K562 (cell line): ENCODE data around the gene ZMAT2. TPM values are rescaled to one million over a fixed set of nuclear protein-coding genes. Genes with fewer than 3 reads are reported as not detected.

Experiments
- HNRNPUL1 ChIP-seq: fragments of 200-400 bp; formaldehyde crosslinking; IDR thresholded peaks from 2 replicates; pipeline ENCODE4 v1.6.1; 2017; ENCODE audit warnings: low read length
- STAT5B ChIP-seq: fragments of 250-450 bp; sonication (Bioruptor Pico); IDR thresholded peaks from 2 replicates; pipeline ENCODE4 v1.8.0; 2021; ENCODE audit warnings: mild to moderate bottlenecking, inconsistent platforms
- ZNF217 ChIP-seq: sonication (generic); formaldehyde crosslinking; IDR thresholded peaks from 2 replicates; pipeline ENCODE4 v1.8.0; 2022; ENCODE audit warnings: mild to moderate bottlenecking, missing genetic modification reagents
- ZNF316 ChIP-seq: fragments of 450-650 bp; IDR thresholded peaks from 2 replicates; pipeline ENCODE4 v1.6.1; 2016
- polyA plus RNA-seq, 8 experiments: library from polyadenylated mRNA; depleted of rRNA in 4 of 8; stranded (reverse) in 5 of 8; unstranded in 3 of 8; fragments of >200 nt; fragmentation: Nextera tagmentation in 2 of 8; fragmentation: Illumina TruSeq in 1 of 8; extraction: Ambion mirVana in 2 of 8; extraction: Trizol in 1 of 8; gene quantifications; 2 replicates each; pipeline versions ENCODE4 v1.2.1 to v1.2.3, GENCODE V29; 2011 to 2014; ENCODE audit warnings: inconsistent platforms in 1 of 8, missing spikeins in 1 of 8
- total RNA-seq, 7 experiments: library from RNA; depleted of rRNA in 6 of 7; stranded (reverse); fragments of >200 nt in 6 of 7; fragmentation: Illumina TruSeq in 2 of 7; extraction: Trizol in 2 of 7; gene quantifications; 2 replicates each; pipeline versions ENCODE4 v1.2.1 to v1.2.3, GENCODE V29; 2011 to 2021; ENCODE audit warnings: low replicate concordance in 1 of 7
- TF ChIP-seq, protein P1 (sequence below): IDR thresholded peaks from 2 replicates; pipeline ENCODE4 v1.6.1; 2014; ENCODE audit warnings: antibody characterized with exemption
- TF ChIP-seq, protein P2 (sequence below): fragments of 250-450 bp; sonication (Bioruptor Pico); IDR thresholded peaks from 2 replicates; pipeline ENCODE4 v1.4.0; 2020; ENCODE audit warnings: mild to moderate bottlenecking, moderate library complexity
- TF ChIP-seq, protein P3 (sequence below): fragments of 450-650 bp; IDR thresholded peaks from 2 replicates; pipeline ENCODE4 v1.6.1; 2014; ENCODE audit warnings: low read depth, mild to moderate bottlenecking, moderate library complexity, borderline replicate concordance
- TF ChIP-seq, protein P4 (sequence below): fragments of 450-650 bp; IDR thresholded peaks from 2 replicates; pipeline ENCODE4 v1.7.1; 2018; ENCODE audit warnings: mild to moderate bottlenecking, low read depth; ENCODE audit not compliant: partially characterized antibody
- TF ChIP-seq, protein P5 (sequence below): fragments of 450-650 bp; IDR thresholded peaks from 2 replicates; pipeline ENCODE4 v1.7.0; 2016; ENCODE audit warnings: borderline replicate concordance

ZMAT2 gene
- total and polyA plus RNA-seq, 9 of the 15 experiments (the other 6 are each of a cell fraction or from before 2014, with no cell fraction given) = 44.2 to 101 (median 69.2) TPM

DNA sequence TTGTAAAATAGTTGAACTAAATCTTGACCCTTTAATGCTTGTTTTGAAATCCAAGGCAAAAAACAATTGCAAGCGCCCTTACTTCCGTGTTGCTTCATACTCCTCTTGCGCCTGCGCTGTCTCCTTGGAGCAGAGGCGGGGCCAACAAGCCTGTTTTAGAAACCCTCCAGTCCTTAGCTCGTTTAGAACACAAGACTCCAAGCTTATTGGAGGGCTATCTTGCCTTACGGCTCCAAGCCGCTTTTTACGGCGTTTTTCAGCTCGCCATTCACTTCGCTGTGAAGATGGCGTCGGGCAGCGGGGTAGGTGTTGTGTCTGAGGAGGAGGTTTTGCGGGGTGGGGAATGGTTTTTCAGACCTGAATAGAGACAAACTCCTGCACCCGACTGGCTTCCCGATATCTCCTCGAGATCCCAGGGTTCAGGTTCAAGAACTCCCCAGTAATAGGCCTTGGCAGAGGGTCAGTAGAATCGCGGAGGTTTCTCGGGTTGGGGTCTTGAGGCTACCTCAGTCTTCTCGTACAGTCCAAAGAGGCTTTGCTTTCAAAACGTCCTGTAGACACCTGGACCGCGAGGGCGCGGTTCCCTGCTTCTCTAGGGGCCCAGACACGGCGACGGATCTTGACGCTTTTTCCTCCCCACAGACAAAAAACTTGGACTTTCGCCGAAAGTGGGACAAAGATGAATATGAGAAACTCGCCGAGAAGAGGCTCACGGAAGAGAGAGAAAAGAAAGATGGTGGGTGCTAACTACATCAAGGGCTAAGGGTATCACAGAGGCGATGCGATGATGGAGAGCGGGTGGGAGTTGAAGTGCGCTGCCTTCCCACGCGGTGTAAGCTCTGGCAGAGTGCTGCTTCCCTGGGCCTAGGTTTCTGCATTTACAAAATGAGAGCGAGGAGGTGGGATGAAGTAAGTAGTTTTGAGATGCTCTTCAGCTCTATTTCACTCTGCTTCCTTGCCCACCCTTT, at the start of gene ZMAT2 (continued):
- TF ChIP-seq, protein P1, sequence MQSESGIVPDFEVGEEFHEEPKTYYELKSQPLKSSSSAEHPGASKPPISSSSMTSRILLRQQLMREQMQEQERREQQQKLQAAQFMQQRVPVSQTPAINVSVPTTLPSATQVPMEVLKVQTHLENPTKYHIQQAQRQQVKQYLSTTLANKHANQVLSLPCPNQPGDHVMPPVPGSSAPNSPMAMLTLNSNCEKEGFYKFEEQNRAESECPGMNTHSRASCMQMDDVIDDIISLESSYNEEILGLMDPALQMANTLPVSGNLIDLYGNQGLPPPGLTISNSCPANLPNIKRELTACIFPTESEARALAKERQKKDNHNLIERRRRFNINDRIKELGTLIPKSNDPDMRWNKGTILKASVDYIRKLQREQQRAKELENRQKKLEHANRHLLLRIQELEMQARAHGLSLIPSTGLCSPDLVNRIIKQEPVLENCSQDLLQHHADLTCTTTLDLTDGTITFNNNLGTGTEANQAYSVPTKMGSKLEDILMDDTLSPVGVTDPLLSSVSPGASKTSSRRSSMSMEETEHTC = no peak
- TF ChIP-seq ZNF316 = no peak
- no peak for TF ChIP-seq ZNF217 (CRISPR knock-in tag)
- TF ChIP-seq, protein P2, sequence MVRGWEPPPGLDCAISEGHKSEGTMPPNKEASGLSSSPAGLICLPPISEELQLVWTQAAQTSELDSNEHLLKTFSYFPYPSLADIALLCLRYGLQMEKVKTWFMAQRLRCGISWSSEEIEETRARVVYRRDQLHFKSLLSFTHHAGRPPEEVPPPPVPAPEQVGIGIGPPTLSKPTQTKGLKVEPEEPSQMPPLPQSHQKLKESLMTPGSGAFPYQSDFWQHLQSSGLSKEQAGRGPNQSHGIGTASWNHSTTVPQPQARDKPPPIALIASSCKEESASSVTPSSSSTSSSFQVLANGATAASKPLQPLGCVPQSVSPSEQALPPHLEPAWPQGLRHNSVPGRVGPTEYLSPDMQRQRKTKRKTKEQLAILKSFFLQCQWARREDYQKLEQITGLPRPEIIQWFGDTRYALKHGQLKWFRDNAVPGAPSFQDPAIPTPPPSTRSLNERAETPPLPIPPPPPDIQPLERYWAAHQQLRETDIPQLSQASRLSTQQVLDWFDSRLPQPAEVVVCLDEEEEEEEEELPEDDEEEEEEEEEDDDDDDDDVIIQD (CRISPR knock-in tag) = no peak
- TF ChIP-seq, protein P3, sequence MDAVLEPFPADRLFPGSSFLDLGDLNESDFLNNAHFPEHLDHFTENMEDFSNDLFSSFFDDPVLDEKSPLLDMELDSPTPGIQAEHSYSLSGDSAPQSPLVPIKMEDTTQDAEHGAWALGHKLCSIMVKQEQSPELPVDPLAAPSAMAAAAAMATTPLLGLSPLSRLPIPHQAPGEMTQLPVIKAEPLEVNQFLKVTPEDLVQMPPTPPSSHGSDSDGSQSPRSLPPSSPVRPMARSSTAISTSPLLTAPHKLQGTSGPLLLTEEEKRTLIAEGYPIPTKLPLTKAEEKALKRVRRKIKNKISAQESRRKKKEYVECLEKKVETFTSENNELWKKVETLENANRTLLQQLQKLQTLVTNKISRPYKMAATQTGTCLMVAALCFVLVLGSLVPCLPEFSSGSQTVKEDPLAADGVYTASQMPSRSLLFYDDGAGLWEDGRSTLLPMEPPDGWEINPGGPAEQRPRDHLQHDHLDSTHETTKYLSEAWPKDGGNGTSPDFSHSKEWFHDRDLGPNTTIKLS = peak; percentile 22; the same call in 1 of the 2 replicates
- TF ChIP-seq, protein P4, sequence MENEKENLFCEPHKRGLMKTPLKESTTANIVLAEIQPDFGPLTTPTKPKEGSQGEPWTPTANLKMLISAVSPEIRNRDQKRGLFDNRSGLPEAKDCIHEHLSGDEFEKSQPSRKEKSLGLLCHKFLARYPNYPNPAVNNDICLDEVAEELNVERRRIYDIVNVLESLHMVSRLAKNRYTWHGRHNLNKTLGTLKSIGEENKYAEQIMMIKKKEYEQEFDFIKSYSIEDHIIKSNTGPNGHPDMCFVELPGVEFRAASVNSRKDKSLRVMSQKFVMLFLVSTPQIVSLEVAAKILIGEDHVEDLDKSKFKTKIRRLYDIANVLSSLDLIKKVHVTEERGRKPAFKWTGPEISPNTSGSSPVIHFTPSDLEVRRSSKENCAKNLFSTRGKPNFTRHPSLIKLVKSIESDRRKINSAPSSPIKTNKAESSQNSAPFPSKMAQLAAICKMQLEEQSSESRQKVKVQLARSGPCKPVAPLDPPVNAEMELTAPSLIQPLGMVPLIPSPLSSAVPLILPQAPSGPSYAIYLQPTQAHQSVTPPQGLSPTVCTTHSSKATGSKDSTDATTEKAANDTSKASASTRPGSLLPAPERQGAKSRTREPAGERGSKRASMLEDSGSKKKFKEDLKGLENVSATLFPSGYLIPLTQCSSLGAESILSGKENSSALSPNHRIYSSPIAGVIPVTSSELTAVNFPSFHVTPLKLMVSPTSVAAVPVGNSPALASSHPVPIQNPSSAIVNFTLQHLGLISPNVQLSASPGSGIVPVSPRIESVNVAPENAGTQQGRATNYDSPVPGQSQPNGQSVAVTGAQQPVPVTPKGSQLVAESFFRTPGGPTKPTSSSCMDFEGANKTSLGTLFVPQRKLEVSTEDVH = peak; percentile 97
- no peak for TF ChIP-seq HNRNPUL1
- TF ChIP-seq, protein P5, sequence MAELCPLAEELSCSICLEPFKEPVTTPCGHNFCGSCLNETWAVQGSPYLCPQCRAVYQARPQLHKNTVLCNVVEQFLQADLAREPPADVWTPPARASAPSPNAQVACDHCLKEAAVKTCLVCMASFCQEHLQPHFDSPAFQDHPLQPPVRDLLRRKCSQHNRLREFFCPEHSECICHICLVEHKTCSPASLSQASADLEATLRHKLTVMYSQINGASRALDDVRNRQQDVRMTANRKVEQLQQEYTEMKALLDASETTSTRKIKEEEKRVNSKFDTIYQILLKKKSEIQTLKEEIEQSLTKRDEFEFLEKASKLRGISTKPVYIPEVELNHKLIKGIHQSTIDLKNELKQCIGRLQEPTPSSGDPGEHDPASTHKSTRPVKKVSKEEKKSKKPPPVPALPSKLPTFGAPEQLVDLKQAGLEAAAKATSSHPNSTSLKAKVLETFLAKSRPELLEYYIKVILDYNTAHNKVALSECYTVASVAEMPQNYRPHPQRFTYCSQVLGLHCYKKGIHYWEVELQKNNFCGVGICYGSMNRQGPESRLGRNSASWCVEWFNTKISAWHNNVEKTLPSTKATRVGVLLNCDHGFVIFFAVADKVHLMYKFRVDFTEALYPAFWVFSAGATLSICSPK = no peak
- no peak for TF ChIP-seq STAT5B (CRISPR knock-in tag)
